ENCODE data around the gene TAOK1. TPM values are rescaled to one million over a fixed set of nuclear protein-coding genes. Genes with fewer than 3 reads are reported as not detected.

The TAOK1 gene
- total RNA-seq, 2 experiments from 2014 or later, result 21.8 to 21.9 TPM

- no peaks in the 10 kb centered on the region for H3K27me3 Mint-ChIP-seq (ENCODE audit: low read depth)
- peak overlapping the region; percentile 94 for H3K4me3 Mint-ChIP-seq
- peak; percentile 83 for DNase-seq
- peak overlapping the region; percentile 88 for H3K27ac Mint-ChIP-seq
- H3K4me1 Mint-ChIP-seq (ENCODE audit: low read depth), result peaks cover 12% of the 10 kb centered on the region
- H3K36me3 Mint-ChIP-seq (ENCODE audit: low read depth), result peaks cover 3% of the 10 kb centered on the region
- no peaks in the 10 kb centered on the region for H3K9me3 Mint-ChIP-seq
- CTCF ChIA-PET, result interaction anchor here (1.2 to 4.6 kb wide), 5 partner anchors 12 to 198 kb away, joined by 3 to 37 read pairs (median 6); no protein-coding TSS in a partner anchor
- intact Hi-C loops (cut with micrococcal nuclease), result loop anchor here (1.0 to 10.0 kb wide), 8 partner anchors 24 to 843 kb away; partner anchors contain the start of genes NEK8, NUFIP2, SSH2 and TAOK1
Observed at GRCh38 chr17:29567554-29568330, 177.6 kb downstream of the TAOK1 start.

- peaks cover 8% of the 10 kb centered on the region for H3K36me3 Mint-ChIP-seq (ENCODE audit: low read depth)
- H3K4me3 Mint-ChIP-seq, result peak within 1 kb of the TSS; percentile 94
- no peaks in the 10 kb centered on the region for H3K9me3 Mint-ChIP-seq
- intact Hi-C loops (cut with micrococcal nuclease), result loop anchor here (1.0 to 10.0 kb wide), 7 partner anchors 23 to 844 kb away; partner anchors contain the start of genes NEK8, NUFIP2, SSH2 and TLCD1
- peak; percentile 91 for DNase-seq
- no peaks in the 10 kb centered on the region for H3K27me3 Mint-ChIP-seq (ENCODE audit: low read depth)
- peaks cover 12% of the 10 kb centered on the region for H3K4me1 Mint-ChIP-seq (ENCODE audit: low read depth)
- CTCF ChIA-PET, result interaction anchor here (1.0 to 4.6 kb wide), 12 partner anchors 10 to 199 kb away, joined by 3 to 37 read pairs (median 5); partner anchors contain the start of gene ANKRD13B
- H3K27ac Mint-ChIP-seq, result peak within 1 kb of the TSS; percentile 88
Observed at GRCh38 chr17:29568331-29569244, 178.4 kb downstream of the TAOK1 start, which contains the start of gene TP53I13. Gene TP53I13, plus strand, starts transcription at chr17:29568701. Its CDS starts 58 bp downstream, at chr17:29568759.

GRCh38 chr17:29569245-29569950 lies 179.2 kb downstream of the TAOK1 start:
- peaks cover 12% of the 10 kb centered on the region for H3K4me1 Mint-ChIP-seq (ENCODE audit: low read depth)
- intact Hi-C loops (cut with micrococcal nuclease), result loop anchor here (1.0 to 10.0 kb wide), 5 partner anchors 193 to 845 kb away; partner anchors contain the start of genes NEK8, SSH2 and TLCD1
- peaks cover 8% of the 10 kb centered on the region for H3K36me3 Mint-ChIP-seq (ENCODE audit: low read depth)
- H3K27me3 Mint-ChIP-seq (ENCODE audit: low read depth), result no peaks in the 10 kb centered on the region
- no peak overlapping the region for H3K27ac Mint-ChIP-seq
- H3K4me3 Mint-ChIP-seq, result peak overlapping the region; percentile 79
- DNase-seq, result no peak
- H3K9me3 Mint-ChIP-seq, result no peaks in the 10 kb centered on the region
- CTCF ChIA-PET, result interaction anchor here (0.9 to 3.7 kb wide), 9 partner anchors 9 to 200 kb away, joined by 3 to 20 read pairs (median 4); partner anchors contain the start of gene ANKRD13B

GRCh38 chr17:29570521-29570920 lies 180.4 kb downstream of the TAOK1 start:
- Mint-ChIP-seq H3K4me3 (no peak overlapping the region), H3K9me3 (no peaks in the 10 kb centered on the region), H3K36me3 (ENCODE audit: low read depth) (peaks cover 8% of the 10 kb centered on the region), H3K27ac (no peak overlapping the region), H3K4me1 (ENCODE audit: low read depth) (peaks cover 10% of the 10 kb centered on the region), H3K27me3 (ENCODE audit: low read depth) (no peaks in the 10 kb centered on the region)
- intact Hi-C loops (cut with micrococcal nuclease), result no loop called here
- CTCF ChIA-PET, result interaction anchor here (1.1 to 3.7 kb wide), 5 partner anchors 10 to 201 kb away, joined by 3 to 20 read pairs (median 11); partner anchors contain the start of gene ANKRD13B
- no peak for DNase-seq

GRCh38 chr17:29571486-29571882 lies 181.3 kb downstream of the TAOK1 start:
- no peak for DNase-seq
- Mint-ChIP-seq H3K9me3 (no peaks in the 10 kb centered on the region), H3K4me1 (ENCODE audit: low read depth) (peaks cover 5% of the 10 kb centered on the region), H3K27me3 (ENCODE audit: low read depth) (no peaks in the 10 kb centered on the region), H3K36me3 (ENCODE audit: low read depth) (peaks cover 8% of the 10 kb centered on the region), H3K4me3 (no peak overlapping the region), H3K27ac (no peak overlapping the region)
- intact Hi-C loops (cut with micrococcal nuclease), result no loop called here
- CTCF ChIA-PET, result interaction anchor here (0.6 to 2.6 kb wide), 6 partner anchors 9 to 208 kb away, joined by 3 to 14 read pairs (median 4); partner anchors contain the start of gene ANKRD13B

GRCh38 chr17:29571883-29572681 lies 181.9 kb downstream of the TAOK1 start:
- intact Hi-C loops (cut with micrococcal nuclease), result no loop called here
- Mint-ChIP-seq H3K9me3 (no peaks in the 10 kb centered on the region), H3K36me3 (ENCODE audit: low read depth) (peaks cover 8% of the 10 kb centered on the region), H3K4me1 (ENCODE audit: low read depth) (peaks cover 5% of the 10 kb centered on the region), H3K27ac (no peak overlapping the region), H3K4me3 (no peak overlapping the region), H3K27me3 (ENCODE audit: low read depth) (no peaks in the 10 kb centered on the region)
- DNase-seq, result no peak
- CTCF ChIA-PET, result interaction anchor here (0.6 to 2.6 kb wide), 5 partner anchors 10 to 207 kb away, joined by 3 to 14 read pairs (median 3); partner anchors contain the start of gene ANKRD13B

GRCh38 chr17:29572691-29573557 lies 182.8 kb downstream of the TAOK1 start:
- no peak overlapping the region for H3K27ac Mint-ChIP-seq
- intact Hi-C loops (cut with micrococcal nuclease), result no loop called here
- peaks cover 5% of the 10 kb centered on the region for H3K4me1 Mint-ChIP-seq (ENCODE audit: low read depth)
- no peaks in the 10 kb centered on the region for H3K27me3 Mint-ChIP-seq (ENCODE audit: low read depth)
- peaks cover 12% of the 10 kb centered on the region for H3K36me3 Mint-ChIP-seq (ENCODE audit: low read depth)
- peak; percentile 55 for DNase-seq
- no peaks in the 10 kb centered on the region for H3K9me3 Mint-ChIP-seq
- H3K4me3 Mint-ChIP-seq, result no peak overlapping the region
- CTCF ChIA-PET, result interaction anchor here (0.6 to 2.6 kb wide), 6 partner anchors 9 to 203 kb away, joined by 3 to 14 read pairs (median 4); partner anchors contain the start of gene ANKRD13B

GRCh38 chr17:29573558-29573869 lies 183.4 kb downstream of the TAOK1 start:
- Mint-ChIP-seq H3K4me1 (ENCODE audit: low read depth) (peaks cover 5% of the 10 kb centered on the region), H3K27ac (no peak overlapping the region), H3K4me3 (no peak overlapping the region), H3K9me3 (no peaks in the 10 kb centered on the region), H3K27me3 (ENCODE audit: low read depth) (no peaks in the 10 kb centered on the region), H3K36me3 (ENCODE audit: low read depth) (peaks cover 16% of the 10 kb centered on the region)
- CTCF ChIA-PET, result interaction anchor here (0.6 to 2.6 kb wide), 5 partner anchors 8 to 203 kb away, joined by 3 to 14 read pairs (median 4); partner anchors contain the start of gene ANKRD13B
- intact Hi-C loops (cut with micrococcal nuclease), result no loop called here
- DNase-seq, result no peak

- H3K27ac Mint-ChIP-seq, result no peak overlapping the region
- CTCF ChIA-PET, result interaction anchor here (0.6 to 2.6 kb wide), 8 partner anchors 8 to 204 kb away, joined by 3 to 14 read pairs (median 4); partner anchors contain the start of gene ANKRD13B
Observed at GRCh38 chr17:29573871-29574731, 183.9 kb downstream of the TAOK1 start.

More at GRCh38 chr17:29573871-29574731, 183.9 kb downstream of the TAOK1 start:
- H3K4me3 Mint-ChIP-seq, result no peak overlapping the region
- no peaks in the 10 kb centered on the region for H3K27me3 Mint-ChIP-seq (ENCODE audit: low read depth)
- intact Hi-C loops (cut with micrococcal nuclease), result no loop called here
- no peak for DNase-seq
- H3K36me3 Mint-ChIP-seq (ENCODE audit: low read depth), result peaks cover 16% of the 10 kb centered on the region
- H3K9me3 Mint-ChIP-seq, result no peaks in the 10 kb centered on the region
- peaks cover 3% of the 10 kb centered on the region for H3K4me1 Mint-ChIP-seq (ENCODE audit: low read depth)
